Measurements from ENCODE around the gene TOP2A. TPM values are rescaled to one million over a fixed set of nuclear protein-coding genes. Genes with fewer than 3 reads are reported as not detected.

Gene TOP2A
- total RNA-seq, 6 experiments from 2014 or later = 0.22 to 7.3 (median 3.0) TPM

- H3K4me3 ChIP-seq = peak overlapping the region; percentile 49 to 64 (median 55)
- intact Hi-C loops (cut with DNase I) = loop anchor here in 1 of 2 donors (10.0 kb wide), 1 partner anchor 122 kb away; no protein-coding TSS in a partner anchor
- 0% methylated on average over 12 of the region's 58 CpGs for WGBS (ENCODE audit: insufficient coverage, low coverage, low lambda C conversion rate, missing lambda C conversion rate)
- no peak overlapping the region for H3K27ac ChIP-seq
- peaks cover 0 to 6% (median 1%) of the 10 kb centered on the region in 4 donors for H3K4me1 ChIP-seq
- H3K36me3 ChIP-seq = no peaks in the 10 kb centered on the region
- peak; percentile 60 for TF ChIP-seq POLR2A (IDR thresholded peaks at IDR 0.05)
- TF ChIP-seq CTCF (IDR thresholded peaks at IDR 0.05) = peak; percentile 61 to 73 (median 64)
- ATAC-seq = peak; percentile 72 to 79 (median 76)
- no peaks in the 10 kb centered on the region for H3K9me3 ChIP-seq
- H3K27me3 ChIP-seq = no peaks in the 10 kb centered on the region
- peak; percentile 82 to 86 (median 84) for DNase-seq
Observed at GRCh38 chr17:40362696-40363110, 55.0 kb downstream of the TOP2A start.

GRCh38 chr17:40361925-40362695, 55.6 kb downstream of the TOP2A start:
- no peak for TF ChIP-seq POLR2A (IDR thresholded peaks at IDR 0.05)
- no peak for TF ChIP-seq CTCF (IDR thresholded peaks at IDR 0.05)
- peak in 1 of 3 donors; percentile 45 for DNase-seq
- peak overlapping the region; percentile 49 to 64 (median 55) for H3K4me3 ChIP-seq
- no peaks in the 10 kb centered on the region for H3K27me3 ChIP-seq
- 38% methylated on average over 3 of the region's 24 CpGs for WGBS (ENCODE audit: insufficient coverage, low coverage, low lambda C conversion rate, missing lambda C conversion rate)
- no peaks in the 10 kb centered on the region for H3K9me3 ChIP-seq
- H3K27ac ChIP-seq = no peak overlapping the region
- no peak for ATAC-seq
- H3K4me1 ChIP-seq = peaks cover 0 to 6% (median 1%) of the 10 kb centered on the region in 4 donors
- intact Hi-C loops (cut with DNase I) = loop anchor here in 1 of 2 donors (10.0 kb wide), 1 partner anchor 123 kb away; no protein-coding TSS in a partner anchor
- no peaks in the 10 kb centered on the region for H3K36me3 ChIP-seq

- ATAC-seq (no peak), DNase-seq (peak in 1 of 3 donors; percentile 43)
- no peaks in the 10 kb centered on the region for H3K9me3 ChIP-seq
- H3K4me3 ChIP-seq = no peak overlapping the region
- intact Hi-C loops (cut with DNase I) = loop anchor here in 1 of 2 donors (10.0 kb wide), 1 partner anchor 124 kb away; no protein-coding TSS in a partner anchor
- 91% methylated on average over 6 of the region's 32 CpGs for WGBS (ENCODE audit: insufficient coverage, low coverage, low lambda C conversion rate, missing lambda C conversion rate)
- H3K4me1 ChIP-seq = peaks cover 0 to 6% (median 1%) of the 10 kb centered on the region in 4 donors
- TF ChIP-seq POLR2A (IDR thresholded peaks at IDR 0.05) (no peak), CTCF (IDR thresholded peaks at IDR 0.05) (no peak)
- H3K36me3 ChIP-seq = peaks cover 0 to 3% (median 1%) of the 10 kb centered on the region in 4 donors
- H3K27me3 ChIP-seq = no peaks in the 10 kb centered on the region
- no peak overlapping the region for H3K27ac ChIP-seq
Observed at GRCh38 chr17:40361063-40361924, 56.4 kb downstream of the TOP2A start.

- 93% methylated on average over 5 of the region's 8 CpGs for WGBS (ENCODE audit: insufficient coverage, low coverage, low lambda C conversion rate, missing lambda C conversion rate)
- Histone ChIP-seq H3K4me1 (peaks cover 0 to 13% (median 7%) of the 10 kb centered on the region in 4 donors), H3K9me3 (no peaks in the 10 kb centered on the region), H3K27ac (no peak overlapping the region), H3K27me3 (no peaks in the 10 kb centered on the region), H3K4me3 (no peak overlapping the region), H3K36me3 (peaks cover 0 to 15% (median 8%) of the 10 kb centered on the region in 4 donors)
- DNase-seq (no peak), ATAC-seq (no peak)
- intact Hi-C loops (cut with DNase I) = loop anchor here in 1 of 2 donors (10.0 kb wide), 1 partner anchor 125 kb away; no protein-coding TSS in a partner anchor
- TF ChIP-seq CTCF (IDR thresholded peaks at IDR 0.05) = no peak
- TF ChIP-seq POLR2A (IDR thresholded peaks at IDR 0.05) = no peak
Observed at GRCh38 chr17:40360091-40360490, 57.6 kb downstream of the TOP2A start.
